Measurements from ENCODE around the gene DCAF15.

Gene DCAF15

GRCh38 chr19:13931391-13932148 lies 20.7 kb upstream of the DCAF15 start:
- no peak overlapping the region for H3K4me3 ChIP-seq (ENCODE audit: low read depth in 1 of 2, low read length in 1 of 2)
- no peaks in the 10 kb centered on the region for H3K4me1 ChIP-seq (ENCODE audit: control insufficient read depth in 1 of 2, insufficient read depth in 1 of 2, low read depth in 1 of 2, low read length in 1 of 2)

GRCh38 chr19:13932149-13932637 lies 20.1 kb upstream of the DCAF15 start:
- peaks cover 29% of the 10 kb centered on the region for H3K36me3 ChIP-seq

More at GRCh38 chr19:13931391-13932148, 20.7 kb upstream of the DCAF15 start:
- H3K36me3 ChIP-seq = peaks cover 35% of the 10 kb centered on the region
- H3K27me3 ChIP-seq = peaks cover 16% of the 10 kb centered on the region
- TF ChIP-seq CTCF (IDR thresholded peaks at IDR 0.05) = no peak
- H3K9me3 ChIP-seq = no peaks in the 10 kb centered on the region
- no peak overlapping the region for H3K27ac ChIP-seq

GRCh38 chr19:13932911-13933393 lies 19.4 kb upstream of the DCAF15 start:
- TF ChIP-seq CTCF (IDR thresholded peaks at IDR 0.05) = no peak
- Histone ChIP-seq H3K4me3 (ENCODE audit: low read depth in 1 of 2, low read length in 1 of 2) (no peak overlapping the region), H3K36me3 (peaks cover 23% of the 10 kb centered on the region), H3K9me3 (no peaks in the 10 kb centered on the region), H3K4me1 (ENCODE audit: control insufficient read depth in 1 of 2, insufficient read depth in 1 of 2, low read depth in 1 of 2, low read length in 1 of 2) (peaks cover 0 to 4% of the 10 kb centered on the region in 2 experiments), H3K27me3 (peaks cover 25% of the 10 kb centered on the region), H3K27ac (no peak overlapping the region)

More at GRCh38 chr19:13932149-13932637, 20.1 kb upstream of the DCAF15 start:
- Histone ChIP-seq H3K27ac (no peak overlapping the region), H3K4me1 (ENCODE audit: control insufficient read depth in 1 of 2, insufficient read depth in 1 of 2, low read depth in 1 of 2, low read length in 1 of 2) (no peaks in the 10 kb centered on the region), H3K9me3 (no peaks in the 10 kb centered on the region), H3K27me3 (peaks cover 17% of the 10 kb centered on the region), H3K4me3 (ENCODE audit: low read depth in 1 of 2, low read length in 1 of 2) (no peak overlapping the region)
- TF ChIP-seq CTCF (IDR thresholded peaks at IDR 0.05) = no peak

GRCh38 chr19:13934785-13935109 lies 17.6 kb upstream of the DCAF15 start:
- H3K9me3 ChIP-seq = no peaks in the 10 kb centered on the region
- TF ChIP-seq CTCF (IDR thresholded peaks at IDR 0.05) = no peak
- H3K27me3 ChIP-seq = peaks cover 39% of the 10 kb centered on the region
- H3K27ac ChIP-seq = no peak overlapping the region
- H3K4me3 ChIP-seq (ENCODE audit: low read depth in 1 of 2, low read length in 1 of 2) = no peak overlapping the region
- H3K36me3 ChIP-seq = peaks cover 16% of the 10 kb centered on the region
- H3K4me1 ChIP-seq (ENCODE audit: control insufficient read depth in 1 of 2, insufficient read depth in 1 of 2, low read depth in 1 of 2, low read length in 1 of 2) = peaks cover 0 to 13% of the 10 kb centered on the region in 2 experiments

GRCh38 chr19:13935765-13936510 lies 16.4 kb upstream of the DCAF15 start:
- Histone ChIP-seq H3K27ac (no peak overlapping the region), H3K4me3 (ENCODE audit: low read depth in 1 of 2, low read length in 1 of 2) (no peak overlapping the region), H3K36me3 (peaks cover 8% of the 10 kb centered on the region), H3K27me3 (peaks cover 41% of the 10 kb centered on the region), H3K4me1 (ENCODE audit: control insufficient read depth in 1 of 2, insufficient read depth in 1 of 2, low read depth in 1 of 2, low read length in 1 of 2) (peaks cover 0 to 13% of the 10 kb centered on the region in 2 experiments), H3K9me3 (no peaks in the 10 kb centered on the region)
- TF ChIP-seq CTCF (IDR thresholded peaks at IDR 0.05) = no peak

Measured in neutrophil (primary cell).